Liver (tissue), 3 donors: ENCODE data around the gene PDK1.

Experiments
- TAF1 ChIP-seq: conservative IDR thresholded peaks from 2 replicates; pipeline ENCODE4 v1.6.1; 2016; ENCODE audit warnings: antibody characterized with exemption, mild to moderate bottlenecking
- YY1 ChIP-seq: IDR thresholded peaks from 2 replicates; pipeline ENCODE4 v1.6.1; 2016; ENCODE audit warnings: antibody characterized with exemption, mild to moderate bottlenecking
- TF ChIP-seq, protein P1 (sequence below): fragments of 150-350 bp; IDR thresholded peaks from 2 replicates; pipeline ENCODE4 v1.5.1; 2017; ENCODE audit warnings: improper control_type of control experiment, low read depth, low read length; ENCODE audit not compliant: missing input control
- donor health status: healthy.
- donor health status: healthy.

DNA sequence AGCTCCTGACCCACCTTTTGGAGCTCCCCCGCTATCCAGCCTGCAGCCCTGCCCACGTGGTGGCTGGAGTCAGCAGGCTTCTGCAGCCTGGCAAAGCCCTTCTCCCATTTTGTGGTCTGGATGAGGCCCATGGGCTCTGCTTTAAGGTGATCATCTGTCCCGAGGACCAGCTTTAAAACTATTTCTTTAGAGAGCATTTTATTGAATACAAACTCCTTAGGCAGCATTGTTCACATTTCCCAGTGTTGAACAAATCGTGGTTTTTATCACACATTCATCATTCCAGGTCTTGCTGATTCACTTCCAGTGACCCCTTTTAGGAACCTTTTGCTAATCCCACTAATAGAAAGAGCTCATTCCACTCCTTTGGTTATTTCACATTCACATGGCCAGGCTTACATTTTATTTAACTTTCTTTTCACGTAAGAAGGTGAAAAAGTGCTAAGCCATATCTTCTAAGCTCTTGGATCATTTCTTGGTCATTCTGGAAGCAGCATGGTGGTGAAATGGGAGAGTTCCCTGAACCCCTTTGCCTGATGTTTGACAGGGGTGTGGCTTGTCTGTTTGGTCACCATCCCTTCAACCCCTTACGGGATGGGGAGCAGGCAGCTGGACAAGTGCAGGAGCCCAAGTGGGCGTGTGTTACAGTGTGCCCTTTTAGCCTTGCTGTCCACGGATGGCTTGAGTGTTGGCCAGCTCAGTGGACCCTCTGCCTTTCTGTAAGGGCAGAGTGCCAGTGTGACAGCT, 99.4 kb downstream of the PDK1 start:
- TF ChIP-seq, protein P1, sequence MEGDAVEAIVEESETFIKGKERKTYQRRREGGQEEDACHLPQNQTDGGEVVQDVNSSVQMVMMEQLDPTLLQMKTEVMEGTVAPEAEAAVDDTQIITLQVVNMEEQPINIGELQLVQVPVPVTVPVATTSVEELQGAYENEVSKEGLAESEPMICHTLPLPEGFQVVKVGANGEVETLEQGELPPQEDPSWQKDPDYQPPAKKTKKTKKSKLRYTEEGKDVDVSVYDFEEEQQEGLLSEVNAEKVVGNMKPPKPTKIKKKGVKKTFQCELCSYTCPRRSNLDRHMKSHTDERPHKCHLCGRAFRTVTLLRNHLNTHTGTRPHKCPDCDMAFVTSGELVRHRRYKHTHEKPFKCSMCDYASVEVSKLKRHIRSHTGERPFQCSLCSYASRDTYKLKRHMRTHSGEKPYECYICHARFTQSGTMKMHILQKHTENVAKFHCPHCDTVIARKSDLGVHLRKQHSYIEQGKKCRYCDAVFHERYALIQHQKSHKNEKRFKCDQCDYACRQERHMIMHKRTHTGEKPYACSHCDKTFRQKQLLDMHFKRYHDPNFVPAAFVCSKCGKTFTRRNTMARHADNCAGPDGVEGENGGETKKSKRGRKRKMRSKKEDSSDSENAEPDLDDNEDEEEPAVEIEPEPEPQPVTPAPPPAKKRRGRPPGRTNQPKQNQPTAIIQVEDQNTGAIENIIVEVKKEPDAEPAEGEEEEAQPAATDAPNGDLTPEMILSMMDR: no peak
- TF ChIP-seq TAF1 (no peak), YY1 (no peak)
